VCaP (cell line): ENCODE measurements around the gene PMEPA1.

Experiments
- H3K27ac ChIP-seq: fragments of 450-650 bp; 2 replicates; pipeline ENCODE4 v1.5.1; 2017
- TF ChIP-seq, protein P1 (sequence below): fragments of 450-650 bp; conservative IDR thresholded peaks from 2 replicates; pipeline ENCODE4 v1.5.1; 2017; ENCODE audit warnings: mild to moderate bottlenecking, moderate library complexity

Gene PMEPA1

GRCh38 chr20:57660922-57661745 lies 48.7 kb downstream of the PMEPA1 start:
- H3K27ac ChIP-seq, result peak overlapping the region; percentile 99
- TF ChIP-seq, protein P1, sequence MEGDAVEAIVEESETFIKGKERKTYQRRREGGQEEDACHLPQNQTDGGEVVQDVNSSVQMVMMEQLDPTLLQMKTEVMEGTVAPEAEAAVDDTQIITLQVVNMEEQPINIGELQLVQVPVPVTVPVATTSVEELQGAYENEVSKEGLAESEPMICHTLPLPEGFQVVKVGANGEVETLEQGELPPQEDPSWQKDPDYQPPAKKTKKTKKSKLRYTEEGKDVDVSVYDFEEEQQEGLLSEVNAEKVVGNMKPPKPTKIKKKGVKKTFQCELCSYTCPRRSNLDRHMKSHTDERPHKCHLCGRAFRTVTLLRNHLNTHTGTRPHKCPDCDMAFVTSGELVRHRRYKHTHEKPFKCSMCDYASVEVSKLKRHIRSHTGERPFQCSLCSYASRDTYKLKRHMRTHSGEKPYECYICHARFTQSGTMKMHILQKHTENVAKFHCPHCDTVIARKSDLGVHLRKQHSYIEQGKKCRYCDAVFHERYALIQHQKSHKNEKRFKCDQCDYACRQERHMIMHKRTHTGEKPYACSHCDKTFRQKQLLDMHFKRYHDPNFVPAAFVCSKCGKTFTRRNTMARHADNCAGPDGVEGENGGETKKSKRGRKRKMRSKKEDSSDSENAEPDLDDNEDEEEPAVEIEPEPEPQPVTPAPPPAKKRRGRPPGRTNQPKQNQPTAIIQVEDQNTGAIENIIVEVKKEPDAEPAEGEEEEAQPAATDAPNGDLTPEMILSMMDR, result no peak

- TF ChIP-seq, protein P1, result no peak
- H3K27ac ChIP-seq, result peak overlapping the region; percentile 99
These were observed 49.5 kb downstream of the PMEPA1 start for GRCh38 chr20:57660181-57660921.

DNA sequence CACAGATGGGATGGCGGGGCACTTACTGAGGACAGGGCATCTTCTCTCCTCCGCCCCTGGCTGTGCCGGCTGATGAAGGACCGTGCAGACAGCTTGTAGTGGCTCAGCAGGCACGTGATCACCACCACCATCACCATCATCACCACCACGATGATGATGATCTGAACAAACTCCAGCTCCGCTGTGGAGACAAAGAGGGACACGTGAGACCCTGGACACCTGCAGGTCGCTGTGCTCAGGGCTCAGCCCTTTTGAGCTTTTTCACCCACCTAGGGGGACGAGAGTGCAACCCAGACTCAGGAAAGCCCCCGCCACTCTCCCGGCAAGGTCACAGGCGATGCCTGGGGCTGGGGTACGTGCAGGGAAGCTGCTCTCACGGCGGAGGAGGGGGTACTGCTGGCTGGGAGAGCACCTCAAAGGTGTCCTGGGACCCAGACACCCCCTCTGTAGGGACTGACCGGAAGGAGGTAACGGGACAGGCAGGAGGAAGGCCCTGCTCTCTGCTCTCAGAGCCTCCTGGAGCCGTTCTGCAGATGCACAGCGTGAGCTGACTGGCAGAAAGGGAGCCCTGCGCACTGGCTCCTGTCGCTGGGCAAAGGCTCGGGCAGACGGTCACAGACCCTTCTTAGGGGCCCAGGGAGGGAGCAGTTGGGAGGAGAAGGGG lies 50.2 kb downstream of the PMEPA1 start:
- peak overlapping the region; percentile 99 for H3K27ac ChIP-seq
- TF ChIP-seq, protein P1, result no peak

GRCh38 chr20:57658833-57659516 lies 50.8 kb downstream of the PMEPA1 start:
- peak overlapping the region; percentile 99 for H3K27ac ChIP-seq
- TF ChIP-seq, protein P1, result no peak

GRCh38 chr20:57658447-57658832 lies 51.4 kb downstream of the PMEPA1 start:
- TF ChIP-seq, protein P1, result no peak
- peak overlapping the region; percentile 99 for H3K27ac ChIP-seq

DNA sequence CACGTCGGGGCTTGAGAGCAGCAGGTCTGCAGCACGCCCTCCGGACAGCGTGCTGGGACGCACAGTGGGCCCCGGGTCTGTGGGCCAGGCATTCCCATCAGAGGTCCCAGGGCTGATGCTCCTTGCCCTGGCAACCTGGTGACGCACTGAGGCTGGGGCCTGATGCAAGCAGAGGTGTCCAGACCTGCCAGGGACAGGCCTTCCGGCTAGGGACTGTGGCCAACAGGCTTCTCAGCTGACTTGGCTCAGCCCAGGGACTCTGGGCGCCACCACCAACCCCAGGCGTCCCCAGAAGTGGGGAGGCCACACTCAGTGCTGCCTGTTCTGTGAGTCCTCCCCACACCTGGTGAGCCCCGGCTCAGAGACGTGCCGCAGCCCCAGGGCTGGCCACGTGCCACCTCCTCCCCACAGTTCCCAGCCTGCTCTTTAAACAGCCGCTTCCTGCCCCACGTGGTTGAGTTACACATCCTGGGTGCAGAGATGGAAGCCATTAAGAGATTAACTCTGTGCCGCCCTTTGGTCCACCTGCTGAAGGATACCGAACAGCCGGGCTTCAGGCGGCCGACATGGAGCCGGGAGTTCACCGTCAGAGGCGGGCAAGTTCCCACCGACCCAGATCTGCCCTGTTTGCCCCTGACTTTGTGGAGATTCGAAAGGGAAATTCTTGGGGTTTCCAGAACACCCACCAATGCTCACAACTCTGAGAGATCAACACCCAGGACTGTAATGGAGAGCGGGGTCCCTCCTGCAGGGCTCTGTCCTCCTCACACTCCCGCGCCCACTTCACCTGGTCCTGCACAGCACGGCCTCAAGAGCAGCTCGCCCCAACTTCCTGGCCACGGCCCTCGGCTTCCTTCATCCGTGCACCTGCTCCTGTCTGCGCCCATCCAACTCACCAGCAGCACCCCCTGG lies 52.0 kb downstream of the PMEPA1 start:
- H3K27ac ChIP-seq, result peak overlapping the region; percentile 99
- TF ChIP-seq, protein P1, result no peak
